ENCODE data around the gene MRPL9.

The MRPL9 gene

DNA sequence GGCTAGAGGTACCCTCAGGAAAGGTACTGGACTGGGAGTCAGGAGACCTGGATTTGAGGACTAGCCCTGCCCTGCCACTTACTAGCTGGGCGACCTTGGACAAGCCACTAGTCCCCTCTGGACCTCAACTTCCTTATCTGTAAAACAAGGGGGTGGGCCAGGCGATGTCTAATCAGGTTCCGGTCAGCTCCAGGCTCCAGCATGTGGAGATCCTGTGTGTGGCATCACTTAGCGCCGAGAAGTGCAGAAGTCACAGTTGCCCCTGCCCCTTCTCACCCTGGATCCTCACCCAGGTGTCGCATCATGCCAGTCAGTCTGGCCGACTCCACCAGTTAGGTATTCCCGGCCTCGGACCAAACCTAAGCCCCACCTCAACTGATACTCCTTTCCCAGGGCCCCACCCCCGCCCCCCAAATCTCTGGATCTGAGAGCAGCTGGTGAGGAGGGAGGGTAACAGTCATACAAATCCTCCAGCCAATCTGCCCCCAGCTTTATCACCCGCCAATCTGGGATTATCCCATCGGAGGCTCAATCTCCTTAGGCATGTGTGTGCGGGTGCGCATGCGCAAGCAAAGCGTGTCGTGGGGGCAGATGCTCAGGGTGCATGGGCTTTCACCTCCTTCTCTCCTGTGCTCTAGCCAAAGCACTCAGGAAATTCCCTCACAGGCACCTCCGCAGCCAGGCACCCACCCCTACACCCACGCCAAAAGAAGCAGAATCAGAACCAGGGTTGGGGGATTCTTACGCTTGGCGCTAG lies 52.1 kb downstream of the MRPL9 start:
- DNase-seq (ENCODE audit: low read depth in 2 of 2) = no peak

DNA sequence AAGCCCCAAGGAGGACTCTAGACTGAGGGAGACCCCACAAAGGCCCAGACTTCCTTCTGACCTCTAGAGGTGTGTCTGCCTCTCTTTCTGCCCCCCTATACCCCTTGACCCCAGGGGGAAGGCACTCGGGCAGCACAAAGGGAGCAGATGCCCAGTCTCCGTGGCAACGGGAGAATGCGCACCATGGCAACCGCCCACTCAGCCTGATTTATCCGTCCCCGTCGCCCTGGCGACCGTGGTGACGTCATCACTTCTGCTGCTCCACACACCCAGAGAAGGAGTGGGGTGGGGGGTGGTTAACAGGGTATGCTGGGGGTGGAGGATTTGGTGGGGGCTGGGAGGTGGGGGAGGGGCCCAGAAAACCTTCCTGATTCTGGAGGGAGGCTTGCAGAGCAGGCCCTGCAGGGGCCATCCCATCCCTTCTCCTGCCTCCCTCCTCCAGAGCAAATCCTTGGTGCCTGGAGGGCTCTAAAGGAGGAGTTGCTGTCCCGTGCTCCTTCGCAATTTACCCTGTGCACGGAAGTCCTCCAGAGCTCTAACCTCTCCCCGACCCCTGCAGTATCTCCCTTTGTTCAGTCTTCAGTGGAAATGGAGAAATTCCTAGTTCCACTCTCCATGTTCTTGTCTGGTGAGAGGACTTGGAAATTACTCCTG lies 53.0 kb downstream of the MRPL9 start:
- peak in 1 of 2 experiments; percentile 6 for DNase-seq (ENCODE audit: low read depth in 2 of 2)
